ENCODE results near the gene NCKAP5L.

Gene NCKAP5L

DNA sequence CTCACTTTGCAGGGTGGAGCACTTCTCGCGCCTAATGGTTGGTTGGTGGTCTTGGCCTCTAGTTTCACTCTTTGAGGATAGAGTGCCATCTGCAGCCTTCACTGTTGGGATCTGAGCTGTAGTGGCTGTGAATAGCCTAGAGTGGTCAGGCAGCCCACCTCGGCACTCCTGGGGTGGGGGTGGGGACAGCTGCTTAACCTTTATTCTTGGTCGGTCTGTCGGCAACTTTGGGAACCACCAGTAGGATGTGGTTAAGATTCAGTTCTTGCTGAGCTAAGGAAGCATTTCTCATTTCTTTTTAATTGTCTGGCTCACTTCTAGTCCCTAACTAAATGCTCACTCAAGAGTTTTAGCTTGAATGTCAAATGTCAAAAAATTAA is 65.8 kb downstream of the NCKAP5L start:
- peak overlapping the region; percentile 72 for H3K4me2 ChIP-seq (ENCODE audit: low read depth, low read length, poor library complexity, severe bottlenecking)
- H2AFZ ChIP-seq (ENCODE audit: low read length) = no peak overlapping the region
- no peaks in the 10 kb centered on the region for H3K27me3 ChIP-seq (ENCODE audit: insufficient read depth, low read length, poor library complexity, severe bottlenecking)
- no peaks in the 10 kb centered on the region for H3K9me3 ChIP-seq (ENCODE audit: insufficient read depth, low read depth, low read length)
- no peaks in the 10 kb centered on the region for H3K9me2 ChIP-seq (replicated peaks; ENCODE audit: low read depth, low read length)
- peaks cover 44% of the 10 kb centered on the region for H3K4me1 ChIP-seq (ENCODE audit: insufficient read depth, low read length, poor library complexity, severe bottlenecking)
- H3K36me3 ChIP-seq (ENCODE audit: insufficient read depth, low read length) = peaks cover 68% of the 10 kb centered on the region
- peaks cover 35% of the 10 kb centered on the region for H4K20me1 ChIP-seq (ENCODE audit: insufficient read depth, low read length, poor library complexity, severe bottlenecking)
- H3F3A ChIP-seq (ENCODE audit: low read depth) = peaks cover 37% of the 10 kb centered on the region
- no peak for TF ChIP-seq EZH2phosphoT487 (IDR thresholded peaks at IDR 0.05; ENCODE audit: borderline replicate concordance)
- TF ChIP-seq, protein P1, sequence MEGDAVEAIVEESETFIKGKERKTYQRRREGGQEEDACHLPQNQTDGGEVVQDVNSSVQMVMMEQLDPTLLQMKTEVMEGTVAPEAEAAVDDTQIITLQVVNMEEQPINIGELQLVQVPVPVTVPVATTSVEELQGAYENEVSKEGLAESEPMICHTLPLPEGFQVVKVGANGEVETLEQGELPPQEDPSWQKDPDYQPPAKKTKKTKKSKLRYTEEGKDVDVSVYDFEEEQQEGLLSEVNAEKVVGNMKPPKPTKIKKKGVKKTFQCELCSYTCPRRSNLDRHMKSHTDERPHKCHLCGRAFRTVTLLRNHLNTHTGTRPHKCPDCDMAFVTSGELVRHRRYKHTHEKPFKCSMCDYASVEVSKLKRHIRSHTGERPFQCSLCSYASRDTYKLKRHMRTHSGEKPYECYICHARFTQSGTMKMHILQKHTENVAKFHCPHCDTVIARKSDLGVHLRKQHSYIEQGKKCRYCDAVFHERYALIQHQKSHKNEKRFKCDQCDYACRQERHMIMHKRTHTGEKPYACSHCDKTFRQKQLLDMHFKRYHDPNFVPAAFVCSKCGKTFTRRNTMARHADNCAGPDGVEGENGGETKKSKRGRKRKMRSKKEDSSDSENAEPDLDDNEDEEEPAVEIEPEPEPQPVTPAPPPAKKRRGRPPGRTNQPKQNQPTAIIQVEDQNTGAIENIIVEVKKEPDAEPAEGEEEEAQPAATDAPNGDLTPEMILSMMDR (conservative IDR thresholded peaks at IDR 0.05; ENCODE audit: low read length) = no peak
- H3K9ac ChIP-seq (ENCODE audit: low read depth, low read length, poor library complexity, severe bottlenecking) = peak overlapping the region; percentile 6
- H3K4me3 ChIP-seq (ENCODE audit: low read length, poor library complexity, severe bottlenecking) = peak overlapping the region; percentile 31
- peaks cover 8% of the 10 kb centered on the region for H3K79me2 ChIP-seq (ENCODE audit: insufficient read depth, low read length)

DNA sequence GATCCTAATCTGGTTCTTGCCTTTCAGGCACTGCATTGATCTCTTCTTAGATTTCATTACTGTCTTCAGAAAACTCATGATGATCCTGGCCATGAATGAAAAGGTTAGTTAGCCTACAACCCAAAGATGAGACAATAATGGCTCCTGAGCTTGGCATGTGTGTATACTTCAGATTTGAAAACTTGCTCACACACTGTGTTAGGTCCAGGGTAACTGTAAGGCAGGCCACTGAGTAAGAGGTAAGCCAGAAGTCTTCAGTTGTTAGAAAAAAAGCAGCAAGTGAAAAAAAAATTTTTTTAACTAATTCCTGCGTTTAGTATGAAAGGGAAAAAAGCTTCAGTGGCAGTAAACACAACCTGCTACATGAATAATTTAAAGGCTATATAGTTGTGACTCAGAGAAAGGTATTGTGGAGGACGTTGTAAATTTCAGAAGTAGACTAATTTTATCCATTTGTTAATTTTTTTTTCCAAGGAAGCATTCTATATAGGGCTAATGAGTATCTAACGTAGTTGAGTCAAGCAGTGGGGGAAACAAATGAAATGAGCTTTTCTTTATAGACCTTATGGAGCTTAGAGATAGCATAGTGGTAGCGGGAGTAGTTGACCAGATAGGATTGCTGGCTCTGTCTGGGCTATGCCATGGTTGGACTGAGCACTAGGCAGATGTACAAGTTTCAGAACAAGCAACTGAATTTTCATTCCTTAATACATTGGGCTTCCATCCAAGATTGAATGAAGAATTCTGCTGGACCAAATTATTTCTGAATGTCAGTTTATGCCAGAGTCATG is 66.3 kb downstream of the NCKAP5L start:
- peaks cover 40% of the 10 kb centered on the region for H4K20me1 ChIP-seq (ENCODE audit: insufficient read depth, low read length, poor library complexity, severe bottlenecking)
- no peak overlapping the region for H2AFZ ChIP-seq (ENCODE audit: low read length)
- H3K9me2 ChIP-seq (replicated peaks; ENCODE audit: low read depth, low read length) = no peaks in the 10 kb centered on the region
- no peaks in the 10 kb centered on the region for H3K9me3 ChIP-seq (ENCODE audit: insufficient read depth, low read depth, low read length)
- TF ChIP-seq, protein P1 (conservative IDR thresholded peaks at IDR 0.05; ENCODE audit: low read length) = no peak
- TF ChIP-seq EZH2phosphoT487 (IDR thresholded peaks at IDR 0.05; ENCODE audit: borderline replicate concordance) = no peak
- H3K79me2 ChIP-seq (ENCODE audit: insufficient read depth, low read length) = peaks cover 8% of the 10 kb centered on the region
- H3K4me3 ChIP-seq (ENCODE audit: low read length, poor library complexity, severe bottlenecking) = peak overlapping the region; percentile 31
- peak overlapping the region; percentile 72 for H3K4me2 ChIP-seq (ENCODE audit: low read depth, low read length, poor library complexity, severe bottlenecking)
- peak overlapping the region; percentile 6 for H3K9ac ChIP-seq (ENCODE audit: low read depth, low read length, poor library complexity, severe bottlenecking)
- H3K36me3 ChIP-seq (ENCODE audit: insufficient read depth, low read length) = peaks cover 74% of the 10 kb centered on the region
- H3K27me3 ChIP-seq (ENCODE audit: insufficient read depth, low read length, poor library complexity, severe bottlenecking) = no peaks in the 10 kb centered on the region
- peaks cover 44% of the 10 kb centered on the region for H3K4me1 ChIP-seq (ENCODE audit: insufficient read depth, low read length, poor library complexity, severe bottlenecking)
- peaks cover 37% of the 10 kb centered on the region for H3F3A ChIP-seq (ENCODE audit: low read depth)

DNA sequence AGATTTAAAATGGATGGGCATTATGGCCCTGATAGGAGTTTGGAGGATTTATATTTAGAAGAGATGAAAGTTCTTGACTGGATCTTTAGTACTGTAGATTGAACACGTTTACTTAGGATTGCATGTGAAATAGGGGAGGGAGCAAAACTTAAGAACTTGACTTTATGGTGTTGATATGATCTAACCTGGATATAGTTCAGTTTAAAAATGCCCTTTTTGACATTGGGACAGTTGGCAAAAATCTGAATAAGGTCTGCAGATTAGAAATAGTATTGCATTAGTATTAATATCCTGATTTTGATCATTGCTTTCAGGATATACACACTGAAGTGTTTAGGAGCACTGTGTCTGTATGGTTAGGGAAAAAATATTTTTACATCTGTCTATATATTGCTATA is 77.2 kb downstream of the NCKAP5L start:
- no peaks in the 10 kb centered on the region for H3K9me2 ChIP-seq (replicated peaks; ENCODE audit: low read depth, low read length)
- H3K27me3 ChIP-seq (ENCODE audit: insufficient read depth, low read length, poor library complexity, severe bottlenecking) = no peaks in the 10 kb centered on the region
- TF ChIP-seq, protein P1 (conservative IDR thresholded peaks at IDR 0.05; ENCODE audit: low read length) = no peak; the same call in 1 of the 2 replicates
- TF ChIP-seq EZH2phosphoT487 (IDR thresholded peaks at IDR 0.05; ENCODE audit: borderline replicate concordance) = no peak
- peaks cover 98% of the 10 kb centered on the region for H3K79me2 ChIP-seq (ENCODE audit: insufficient read depth, low read length)
- H4K20me1 ChIP-seq (ENCODE audit: insufficient read depth, low read length, poor library complexity, severe bottlenecking) = peaks cover 92% of the 10 kb centered on the region
- H3K9me3 ChIP-seq (ENCODE audit: insufficient read depth, low read depth, low read length) = no peaks in the 10 kb centered on the region
- H3K4me2 ChIP-seq (ENCODE audit: low read depth, low read length, poor library complexity, severe bottlenecking) = peak overlapping the region; percentile 80
- H3K4me3 ChIP-seq (ENCODE audit: low read length, poor library complexity, severe bottlenecking) = peak overlapping the region; percentile 45
- no peaks in the 10 kb centered on the region for H3F3A ChIP-seq (ENCODE audit: low read depth)
- peaks cover 35% of the 10 kb centered on the region for H3K4me1 ChIP-seq (ENCODE audit: insufficient read depth, low read length, poor library complexity, severe bottlenecking)
- peak overlapping the region; percentile 16 for H3K9ac ChIP-seq (ENCODE audit: low read depth, low read length, poor library complexity, severe bottlenecking)
- H3K36me3 ChIP-seq (ENCODE audit: insufficient read depth, low read length) = peaks cover 41% of the 10 kb centered on the region
- H2AFZ ChIP-seq (ENCODE audit: low read length) = no peak overlapping the region
